ENCODE results near the gene TACR3.

- TF ChIP-seq E2F1 (CRISPR knock-in tag; IDR thresholded peaks at IDR 0.05): no peak
- no peak for TF ChIP-seq CTCF (IDR thresholded peaks at IDR 0.05)
- no peak for TF ChIP-seq ATF1 (CRISPR knock-in tag; IDR thresholded peaks at IDR 0.05)
- TF ChIP-seq SP1 (CRISPR knock-in tag; conservative IDR thresholded peaks at IDR 0.05): no peak
- TF ChIP-seq GRHL2 (CRISPR knock-in tag; IDR thresholded peaks at IDR 0.05; ENCODE audit: insufficient replicate concordance, severe bottlenecking): no peak
- TF ChIP-seq CREM (CRISPR knock-in tag; IDR thresholded peaks at IDR 0.05): no peak
- no peak for TF ChIP-seq ATF3 (CRISPR knock-in tag; conservative IDR thresholded peaks at IDR 0.05)
- no peak for TF ChIP-seq ATF2 (CRISPR knock-in tag; IDR thresholded peaks at IDR 0.05; ENCODE audit: borderline replicate concordance, low read depth)
- no peak for TF ChIP-seq PREB (CRISPR knock-in tag; IDR thresholded peaks at IDR 0.05; ENCODE audit: borderline replicate concordance)
- TF ChIP-seq ZNF138 (CRISPR knock-in tag; conservative IDR thresholded peaks at IDR 0.05): no peak
- no peak for TF ChIP-seq ZMAT4 (CRISPR knock-in tag; IDR thresholded peaks at IDR 0.05)
- no peak for TF ChIP-seq TEAD4 (CRISPR knock-in tag; IDR thresholded peaks at IDR 0.05)
These were observed 55.2 kb downstream of the TACR3 start for GRCh38 chr4:103664436-103665075.

Measured in WTC11 (cell line).